Measurements from ENCODE around the gene MEF2A.

Gene MEF2A

DNA sequence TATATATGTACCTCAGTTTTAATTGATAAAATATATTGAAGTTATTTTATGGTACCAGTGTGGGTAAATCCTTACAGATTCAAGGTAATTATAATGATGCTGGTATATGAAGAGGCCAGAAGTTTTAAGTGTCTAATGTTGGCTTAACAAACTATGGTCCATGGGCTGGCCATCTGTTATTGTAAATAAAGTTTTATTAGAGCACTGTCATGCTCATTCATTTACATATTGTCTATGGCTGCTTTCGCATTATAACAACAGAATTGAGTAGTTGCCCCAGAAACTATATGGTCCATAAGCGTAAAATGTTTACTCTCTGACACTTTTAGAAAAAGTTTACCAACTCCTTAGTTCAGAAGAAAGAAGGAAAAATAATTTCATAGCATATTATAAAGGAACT lies 67.9 kb downstream of the MEF2A start:
- peaks cover 0 to 28% (median 28%) of the 10 kb centered on the region in 5 donors for H3K4me1 ChIP-seq (ENCODE audit: control insufficient read depth in 5 of 5, insufficient read depth in 5 of 5, low read length in 5 of 5)
- peaks cover 0 to 2% (median 0%) of the 10 kb centered on the region in 5 donors for H3K9me3 ChIP-seq (ENCODE audit: control insufficient read depth in 5 of 5, low read length in 5 of 5)
- peaks cover 0 to 8% (median 0%) of the 10 kb centered on the region in 5 donors for H3K36me3 ChIP-seq (ENCODE audit: control insufficient read depth in 5 of 5, insufficient read depth in 5 of 5, low read length in 5 of 5)
- no peak overlapping the region for H3K4me3 ChIP-seq (ENCODE audit: low read depth in 1 of 5, low read length in 5 of 5)
- H3K9ac ChIP-seq (ENCODE audit: low read length in 5 of 5), result no peak overlapping the region
- no peaks in the 10 kb centered on the region for H3K27me3 ChIP-seq (ENCODE audit: control insufficient read depth in 5 of 5, insufficient read depth in 4 of 5, low read length in 5 of 5)
- H3K27ac ChIP-seq (ENCODE audit: low read depth, low read length), result no peak overlapping the region

DNA sequence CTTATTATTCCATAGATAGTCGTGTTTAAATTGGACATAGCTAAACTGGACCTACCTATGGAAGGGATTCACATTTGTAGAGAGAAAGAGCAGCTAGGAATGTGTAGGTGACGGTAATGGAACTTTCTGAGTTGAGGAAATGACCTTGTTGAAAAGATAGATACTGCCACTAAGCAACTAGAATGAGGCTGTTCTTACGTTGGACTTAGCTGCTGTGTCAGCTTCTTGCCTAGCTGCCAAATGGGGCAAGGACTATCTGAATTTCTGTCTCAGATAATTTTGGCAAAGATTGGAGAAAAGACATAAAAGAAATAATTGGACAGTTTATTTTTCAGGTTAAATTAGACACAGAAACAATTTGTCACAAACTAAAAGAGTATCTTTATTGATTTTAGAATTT lies 68.8 kb downstream of the MEF2A start:
- H3K9ac ChIP-seq (ENCODE audit: low read length in 5 of 5), result no peak overlapping the region
- peaks cover 0 to 8% (median 0%) of the 10 kb centered on the region in 5 donors for H3K36me3 ChIP-seq (ENCODE audit: control insufficient read depth in 5 of 5, insufficient read depth in 5 of 5, low read length in 5 of 5)
- no peak overlapping the region for H3K4me3 ChIP-seq (ENCODE audit: low read depth in 1 of 5, low read length in 5 of 5)
- no peaks in the 10 kb centered on the region for H3K27me3 ChIP-seq (ENCODE audit: control insufficient read depth in 5 of 5, insufficient read depth in 4 of 5, low read length in 5 of 5)
- H3K27ac ChIP-seq (ENCODE audit: low read depth, low read length), result no peak overlapping the region
- H3K4me1 ChIP-seq (ENCODE audit: control insufficient read depth in 5 of 5, insufficient read depth in 5 of 5, low read length in 5 of 5), result peaks cover 0 to 28% (median 28%) of the 10 kb centered on the region in 5 donors
- H3K9me3 ChIP-seq (ENCODE audit: control insufficient read depth in 5 of 5, low read length in 5 of 5), result peaks cover 0 to 2% (median 0%) of the 10 kb centered on the region in 5 donors

DNA sequence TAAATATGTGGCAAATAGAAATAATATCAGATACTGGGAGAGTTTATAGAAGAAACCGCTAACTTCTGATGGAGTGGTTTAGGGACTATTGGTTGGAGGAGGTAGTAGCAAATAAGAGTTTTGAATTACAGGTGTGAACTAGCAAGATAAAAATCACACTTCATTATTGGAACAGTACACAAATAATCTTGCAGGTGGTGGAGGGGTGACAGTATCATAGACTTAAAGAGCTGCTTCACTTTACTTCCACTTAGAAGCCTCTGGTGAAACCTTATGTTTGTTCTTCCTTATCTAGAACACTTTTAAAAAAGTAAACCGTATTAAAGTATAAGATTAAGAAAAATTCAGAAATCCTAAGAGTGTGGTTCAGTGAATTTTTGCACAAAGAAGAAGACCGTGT lies 69.4 kb downstream of the MEF2A start:
- peaks cover 0 to 2% (median 0%) of the 10 kb centered on the region in 5 donors for H3K9me3 ChIP-seq (ENCODE audit: control insufficient read depth in 5 of 5, low read length in 5 of 5)
- no peak overlapping the region for H3K4me3 ChIP-seq (ENCODE audit: low read depth in 1 of 5, low read length in 5 of 5)
- peaks cover 0 to 28% (median 28%) of the 10 kb centered on the region in 5 donors for H3K4me1 ChIP-seq (ENCODE audit: control insufficient read depth in 5 of 5, insufficient read depth in 5 of 5, low read length in 5 of 5)
- peaks cover 0 to 8% (median 0%) of the 10 kb centered on the region in 5 donors for H3K36me3 ChIP-seq (ENCODE audit: control insufficient read depth in 5 of 5, insufficient read depth in 5 of 5, low read length in 5 of 5)
- H3K9ac ChIP-seq (ENCODE audit: low read length in 5 of 5), result no peak overlapping the region
- H3K27ac ChIP-seq (ENCODE audit: low read depth, low read length), result no peak overlapping the region
- no peaks in the 10 kb centered on the region for H3K27me3 ChIP-seq (ENCODE audit: control insufficient read depth in 5 of 5, insufficient read depth in 4 of 5, low read length in 5 of 5)

DNA sequence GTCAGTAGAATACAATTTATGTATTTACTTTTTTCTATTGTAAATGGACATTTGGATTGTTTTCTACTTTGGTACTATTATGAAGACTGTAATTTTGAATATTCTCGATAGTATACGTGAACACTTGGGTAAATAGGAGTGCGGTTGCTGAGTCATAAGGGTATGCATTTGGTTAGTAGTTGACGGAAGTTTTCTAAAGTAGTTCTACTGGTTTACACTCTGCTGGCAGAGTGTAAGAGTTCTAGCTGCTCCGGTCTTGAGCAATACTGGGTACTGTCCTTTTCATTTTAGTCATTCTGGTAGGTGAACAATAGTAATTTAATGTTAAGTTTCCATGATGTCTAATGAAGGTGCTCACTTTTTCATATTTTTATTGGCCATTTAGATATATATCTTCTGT lies 70.0 kb downstream of the MEF2A start:
- Histone ChIP-seq H3K36me3 (ENCODE audit: control insufficient read depth in 5 of 5, insufficient read depth in 5 of 5, low read length in 5 of 5) (peaks cover 0 to 8% (median 3%) of the 10 kb centered on the region in 5 donors), H3K9ac (ENCODE audit: low read length in 5 of 5) (no peak overlapping the region), H3K4me1 (ENCODE audit: control insufficient read depth in 5 of 5, insufficient read depth in 5 of 5, low read length in 5 of 5) (peaks cover 0 to 25% (median 23%) of the 10 kb centered on the region in 5 donors), H3K9me3 (ENCODE audit: control insufficient read depth in 5 of 5, low read length in 5 of 5) (peaks cover 0 to 2% (median 0%) of the 10 kb centered on the region in 5 donors), H3K27ac (ENCODE audit: low read depth, low read length) (no peak overlapping the region), H3K4me3 (ENCODE audit: low read depth in 1 of 5, low read length in 5 of 5) (no peak overlapping the region), H3K27me3 (ENCODE audit: control insufficient read depth in 5 of 5, insufficient read depth in 4 of 5, low read length in 5 of 5) (no peaks in the 10 kb centered on the region)

DNA sequence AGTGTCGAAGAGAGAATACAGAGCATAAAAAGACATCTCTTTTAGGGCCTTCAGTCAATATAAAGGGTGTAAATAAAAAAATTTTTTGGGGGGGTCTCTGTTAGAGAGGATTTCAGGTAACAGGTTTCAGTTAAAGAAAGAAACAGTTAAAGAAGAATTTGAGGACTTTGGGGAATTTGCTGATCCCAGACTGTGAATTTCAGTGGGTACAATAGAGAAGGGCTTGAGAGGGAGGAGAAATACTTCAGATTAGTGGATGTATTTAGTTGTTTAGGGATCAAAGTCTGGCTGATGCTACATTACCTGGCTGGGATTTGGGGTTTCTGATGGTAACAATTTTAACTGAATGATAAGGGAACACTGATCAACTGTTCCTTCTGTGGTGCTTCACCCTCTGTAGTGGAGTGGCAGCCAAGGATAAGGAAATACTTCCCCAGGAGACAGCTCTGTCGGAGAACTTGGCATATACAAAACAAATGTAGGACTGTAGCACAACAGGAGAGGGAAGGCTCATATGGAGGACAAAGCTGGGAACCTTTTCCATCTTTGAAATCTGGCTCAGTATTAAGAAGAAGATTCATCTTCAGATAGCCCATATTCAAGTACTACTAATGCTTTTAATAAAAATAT lies 79.2 kb downstream of the MEF2A start:
- H3K9me3 ChIP-seq (ENCODE audit: control insufficient read depth in 5 of 5, low read length in 5 of 5), result peaks cover 0 to 3% (median 0%) of the 10 kb centered on the region in 5 donors
- no peak overlapping the region for H3K4me3 ChIP-seq (ENCODE audit: low read depth in 1 of 5, low read length in 5 of 5)
- H3K36me3 ChIP-seq (ENCODE audit: control insufficient read depth in 5 of 5, insufficient read depth in 5 of 5, low read length in 5 of 5), result peaks cover 6 to 19% (median 10%) of the 10 kb centered on the region in 5 donors
- no peak overlapping the region for H3K9ac ChIP-seq (ENCODE audit: low read length in 5 of 5)
- no peaks in the 10 kb centered on the region for H3K27me3 ChIP-seq (ENCODE audit: control insufficient read depth in 5 of 5, insufficient read depth in 4 of 5, low read length in 5 of 5)
- peaks cover 0 to 7% (median 5%) of the 10 kb centered on the region in 5 donors for H3K4me1 ChIP-seq (ENCODE audit: control insufficient read depth in 5 of 5, insufficient read depth in 5 of 5, low read length in 5 of 5)
- H3K27ac ChIP-seq (ENCODE audit: low read depth, low read length), result no peak overlapping the region

DNA sequence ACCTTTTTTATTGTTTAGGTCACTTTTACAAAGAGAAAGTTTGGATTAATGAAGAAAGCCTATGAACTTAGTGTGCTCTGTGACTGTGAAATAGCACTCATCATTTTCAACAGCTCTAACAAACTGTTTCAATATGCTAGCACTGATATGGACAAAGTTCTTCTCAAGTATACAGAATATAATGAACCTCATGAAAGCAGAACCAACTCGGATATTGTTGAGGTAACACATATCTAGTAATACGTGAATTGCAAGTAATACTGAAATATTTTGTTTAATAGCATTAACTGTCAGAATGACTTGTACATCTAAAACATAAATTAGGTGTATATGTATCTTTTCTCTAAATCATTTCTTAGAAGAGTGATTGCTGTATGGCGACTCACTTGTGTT lies 79.8 kb downstream of the MEF2A start:
- H3K27me3 ChIP-seq (ENCODE audit: control insufficient read depth in 5 of 5, insufficient read depth in 4 of 5, low read length in 5 of 5), result no peaks in the 10 kb centered on the region
- H3K27ac ChIP-seq (ENCODE audit: low read depth, low read length), result no peak overlapping the region
- peaks cover 0 to 3% (median 0%) of the 10 kb centered on the region in 5 donors for H3K9me3 ChIP-seq (ENCODE audit: control insufficient read depth in 5 of 5, low read length in 5 of 5)
- H3K9ac ChIP-seq (ENCODE audit: low read length in 5 of 5), result no peak overlapping the region
- no peak overlapping the region for H3K4me3 ChIP-seq (ENCODE audit: low read depth in 1 of 5, low read length in 5 of 5)
- H3K36me3 ChIP-seq (ENCODE audit: control insufficient read depth in 5 of 5, insufficient read depth in 5 of 5, low read length in 5 of 5), result peaks cover 7 to 19% (median 11%) of the 10 kb centered on the region in 5 donors
- H3K4me1 ChIP-seq (ENCODE audit: control insufficient read depth in 5 of 5, insufficient read depth in 5 of 5, low read length in 5 of 5), result peaks cover 0 to 7% (median 5%) of the 10 kb centered on the region in 5 donors

DNA sequence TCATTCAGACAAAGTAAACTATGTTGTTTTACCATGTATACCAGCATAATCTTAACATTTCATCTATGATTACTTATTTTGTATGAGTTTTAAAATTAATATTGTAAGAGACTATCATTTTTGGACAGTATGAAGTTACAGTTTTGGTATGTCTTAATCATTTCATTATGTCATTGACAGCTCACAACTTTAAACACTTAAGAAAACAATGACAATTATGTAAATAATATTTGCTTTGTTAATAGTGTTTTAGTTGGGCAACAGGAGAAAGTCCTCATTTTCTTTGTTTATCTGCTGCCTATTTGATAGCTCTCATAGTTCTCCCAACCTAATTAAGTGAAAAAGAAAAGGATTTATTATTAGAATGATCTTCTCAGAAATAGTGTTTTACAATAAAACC lies 80.2 kb downstream of the MEF2A start:
- H3K36me3 ChIP-seq (ENCODE audit: control insufficient read depth in 5 of 5, insufficient read depth in 5 of 5, low read length in 5 of 5), result peaks cover 3 to 19% (median 10%) of the 10 kb centered on the region in 5 donors
- no peak overlapping the region for H3K4me3 ChIP-seq (ENCODE audit: low read depth in 1 of 5, low read length in 5 of 5)
- no peak overlapping the region for H3K27ac ChIP-seq (ENCODE audit: low read depth, low read length)
- H3K4me1 ChIP-seq (ENCODE audit: control insufficient read depth in 5 of 5, insufficient read depth in 5 of 5, low read length in 5 of 5), result peaks cover 0 to 7% (median 5%) of the 10 kb centered on the region in 5 donors
- no peak overlapping the region for H3K9ac ChIP-seq (ENCODE audit: low read length in 5 of 5)
- H3K27me3 ChIP-seq (ENCODE audit: control insufficient read depth in 5 of 5, insufficient read depth in 4 of 5, low read length in 5 of 5), result no peaks in the 10 kb centered on the region
- peaks cover 0 to 3% (median 0%) of the 10 kb centered on the region in 5 donors for H3K9me3 ChIP-seq (ENCODE audit: control insufficient read depth in 5 of 5, low read length in 5 of 5)

DNA sequence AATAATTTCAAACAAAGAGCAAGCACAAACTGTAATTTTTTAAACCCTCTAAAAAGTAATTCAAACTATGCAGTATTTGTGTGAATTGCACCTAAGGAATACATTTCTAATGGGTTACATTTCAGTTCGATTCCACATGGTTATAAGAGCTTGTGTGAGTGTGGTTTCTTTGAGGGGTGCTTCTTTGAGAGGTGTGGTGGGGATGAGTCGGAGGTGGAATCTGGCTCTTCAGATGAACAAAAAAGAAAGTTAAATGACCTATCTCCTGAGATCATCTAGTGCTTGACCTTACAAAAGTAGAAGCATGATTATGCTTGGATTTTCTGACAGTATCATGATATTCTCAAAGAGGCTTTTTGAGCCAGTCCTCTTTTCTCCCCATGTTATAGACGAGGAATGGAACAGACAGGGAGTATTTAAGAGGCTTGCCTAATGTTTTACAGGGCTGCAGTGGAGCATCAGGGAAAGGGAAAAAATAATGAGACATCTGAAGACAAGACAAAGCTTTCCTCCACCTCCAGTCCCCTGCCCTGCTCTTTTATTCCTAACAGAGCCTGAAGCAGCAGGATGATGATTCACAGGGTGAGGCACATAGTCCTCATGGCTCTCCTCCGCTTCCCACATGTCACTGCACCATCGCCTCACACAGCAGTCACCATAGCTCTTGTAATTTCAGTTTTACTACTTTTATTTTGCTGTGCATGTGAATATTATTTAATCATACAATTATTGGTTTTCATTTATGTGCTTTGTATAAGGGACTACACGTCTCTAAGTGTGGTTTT lies 85.4 kb downstream of the MEF2A start:
- H3K9me3 ChIP-seq (ENCODE audit: control insufficient read depth in 5 of 5, low read length in 5 of 5), result peaks cover 0 to 3% (median 0%) of the 10 kb centered on the region in 5 donors
- H3K4me3 ChIP-seq (ENCODE audit: low read depth in 1 of 5, low read length in 5 of 5), result no peak overlapping the region
- no peaks in the 10 kb centered on the region for H3K27me3 ChIP-seq (ENCODE audit: control insufficient read depth in 5 of 5, insufficient read depth in 4 of 5, low read length in 5 of 5)
- H3K9ac ChIP-seq (ENCODE audit: low read length in 5 of 5), result no peak overlapping the region
- H3K27ac ChIP-seq (ENCODE audit: low read depth, low read length), result no peak overlapping the region
- no peaks in the 10 kb centered on the region for H3K4me1 ChIP-seq (ENCODE audit: control insufficient read depth in 5 of 5, insufficient read depth in 5 of 5, low read length in 5 of 5)
- H3K36me3 ChIP-seq (ENCODE audit: control insufficient read depth in 5 of 5, insufficient read depth in 5 of 5, low read length in 5 of 5), result peaks cover 6 to 21% (median 8%) of the 10 kb centered on the region in 5 donors

DNA sequence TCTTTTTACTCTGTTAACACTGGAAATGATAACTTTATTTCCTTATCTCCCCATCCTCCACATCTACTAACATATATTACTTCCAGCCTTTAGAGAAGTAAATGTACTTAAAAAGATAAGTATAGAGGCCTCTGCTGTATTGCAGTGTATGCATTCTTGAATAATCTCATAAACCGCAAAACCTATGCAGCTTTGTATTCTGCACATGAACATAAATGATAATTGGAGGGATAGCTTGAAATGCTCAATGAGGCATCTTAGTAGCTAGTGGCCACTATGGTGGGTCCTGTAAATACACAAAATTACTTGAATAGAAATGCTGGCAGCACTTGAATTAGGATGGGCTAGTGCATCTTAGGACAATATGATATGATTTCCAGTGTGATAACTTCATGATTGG lies 90.4 kb downstream of the MEF2A start:
- Histone ChIP-seq H3K36me3 (ENCODE audit: control insufficient read depth in 5 of 5, insufficient read depth in 5 of 5, low read length in 5 of 5) (peaks cover 0 to 15% (median 5%) of the 10 kb centered on the region in 5 donors), H3K27me3 (ENCODE audit: control insufficient read depth in 5 of 5, insufficient read depth in 4 of 5, low read length in 5 of 5) (no peaks in the 10 kb centered on the region), H3K27ac (ENCODE audit: low read depth, low read length) (no peak overlapping the region), H3K4me1 (ENCODE audit: control insufficient read depth in 5 of 5, insufficient read depth in 5 of 5, low read length in 5 of 5) (peaks cover 0 to 8% (median 0%) of the 10 kb centered on the region in 5 donors), H3K9me3 (ENCODE audit: control insufficient read depth in 5 of 5, low read length in 5 of 5) (no peaks in the 10 kb centered on the region), H3K9ac (ENCODE audit: low read length in 5 of 5) (no peak overlapping the region), H3K4me3 (ENCODE audit: low read depth in 1 of 5, low read length in 5 of 5) (no peak overlapping the region)

DNA sequence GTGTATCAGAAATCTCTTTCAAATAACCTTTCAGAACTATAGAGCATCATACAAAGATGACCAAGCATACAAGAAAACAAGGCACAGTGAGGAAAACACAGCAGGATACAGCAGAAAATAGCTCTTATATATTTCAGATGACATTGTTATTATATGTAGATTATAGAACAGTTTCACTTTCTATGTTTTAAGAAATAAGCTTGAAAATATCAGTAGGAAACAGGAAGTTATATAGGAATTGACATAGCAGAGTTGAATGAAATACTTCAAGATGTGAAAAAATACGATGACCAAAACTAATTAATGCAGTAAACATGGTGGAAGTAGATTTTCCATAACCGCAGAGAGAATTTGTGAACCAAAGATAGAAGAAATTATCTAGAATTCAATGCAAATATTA lies 92.2 kb downstream of the MEF2A start:
- Histone ChIP-seq H3K9me3 (ENCODE audit: control insufficient read depth in 5 of 5, low read length in 5 of 5) (no peaks in the 10 kb centered on the region), H3K27me3 (ENCODE audit: control insufficient read depth in 5 of 5, insufficient read depth in 4 of 5, low read length in 5 of 5) (no peaks in the 10 kb centered on the region), H3K9ac (ENCODE audit: low read length in 5 of 5) (no peak overlapping the region), H3K4me3 (ENCODE audit: low read depth in 1 of 5, low read length in 5 of 5) (no peak overlapping the region), H3K27ac (ENCODE audit: low read depth, low read length) (no peak overlapping the region), H3K36me3 (ENCODE audit: control insufficient read depth in 5 of 5, insufficient read depth in 5 of 5, low read length in 5 of 5) (peaks cover 0 to 12% (median 0%) of the 10 kb centered on the region in 5 donors), H3K4me1 (ENCODE audit: control insufficient read depth in 5 of 5, insufficient read depth in 5 of 5, low read length in 5 of 5) (peaks cover 0 to 8% (median 3%) of the 10 kb centered on the region in 5 donors)

All from subcutaneous abdominal adipose tissue (tissue), 5 donors.